ENCODE measurements around the gene AS3MT. TPM values are rescaled to one million over a fixed set of nuclear protein-coding genes. Genes with fewer than 3 reads are reported as not detected.

Gene AS3MT
- total RNA-seq, 2 donors from 2014 or later: 4.0 to 4.7 TPM

DNA sequence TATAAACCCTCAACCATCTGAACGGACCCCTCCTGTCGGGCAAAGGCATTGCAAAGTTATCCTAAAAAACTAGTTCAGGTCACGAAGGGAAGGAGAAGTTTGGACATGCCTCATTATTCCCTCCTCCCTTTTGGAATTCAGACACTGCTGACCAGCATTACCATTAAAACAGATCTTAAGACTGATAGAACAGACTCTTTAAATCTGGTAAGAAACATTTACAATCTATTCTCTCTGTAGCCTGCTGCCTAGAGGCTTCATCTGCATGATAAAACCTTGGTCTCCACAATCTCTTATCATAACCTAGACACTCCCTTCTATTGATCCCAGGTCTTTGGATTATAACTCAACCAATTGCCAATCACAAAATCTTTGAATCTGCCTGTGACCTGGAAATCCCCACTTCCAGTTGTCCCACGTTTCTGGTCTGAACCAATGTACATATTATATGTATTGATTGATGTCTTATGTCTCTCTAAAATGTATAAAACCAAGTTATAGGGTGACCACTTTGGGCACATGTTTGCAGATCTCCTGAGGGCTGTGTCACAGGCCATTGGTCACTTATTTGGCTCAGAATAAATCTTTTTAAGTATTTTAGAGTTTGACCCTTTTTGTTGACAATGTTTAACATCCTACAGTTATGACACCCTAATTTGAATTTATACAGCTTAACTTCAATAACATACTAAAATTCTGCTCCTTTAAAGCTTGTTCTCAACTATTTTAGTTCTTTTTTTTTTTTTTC, 25.4 kb downstream of the AS3MT start:
- no peaks in the 10 kb centered on the region for H3K27me3 ChIP-seq
- no peak overlapping the region for H3K4me3 ChIP-seq
- intact Hi-C loops (cut with DNase I): loop anchor here (5.0 kb wide), 1 partner anchor 62 kb away; no protein-coding TSS in a partner anchor
- no peak for ATAC-seq
- DNase-seq: no peak
- no peak overlapping the region for H3K27ac ChIP-seq
- no peaks in the 10 kb centered on the region for H3K4me1 ChIP-seq
- no peak for TF ChIP-seq CTCF (IDR thresholded peaks at IDR 0.05)
- TF ChIP-seq POLR2A (IDR thresholded peaks at IDR 0.05): no peak
- no peaks in the 10 kb centered on the region for H3K36me3 ChIP-seq (replicated peaks in 1 of 2; ENCODE audit: insufficient read depth in 1 of 2, low read depth in 2 of 2)
- 82 to 83% methylated on average over 4 of the region's 4 CpGs for WGBS, 2 donors
- no peaks in the 10 kb centered on the region for H3K9me3 ChIP-seq

DNA sequence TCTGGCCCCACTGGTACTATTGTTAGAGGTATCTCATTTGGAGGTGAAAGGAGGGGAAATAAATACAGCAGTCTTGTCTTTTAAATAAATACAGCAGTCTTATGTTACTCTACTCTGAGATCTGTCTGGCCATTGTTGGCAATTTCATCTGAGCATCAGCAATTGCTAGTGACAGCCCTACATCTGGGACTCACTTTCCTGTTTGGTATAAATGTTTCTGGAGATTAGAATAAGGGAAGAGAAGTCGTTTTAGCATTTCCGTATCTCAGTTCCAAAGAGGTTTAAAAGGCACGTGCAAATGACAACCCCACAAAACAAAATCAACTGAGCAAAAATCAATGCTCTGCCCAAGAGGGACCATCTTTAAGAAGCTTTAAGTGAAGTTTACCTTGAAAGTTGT, 30.7 kb downstream of the AS3MT start:
- no peak for ATAC-seq
- DNase-seq: no peak
- H3K27ac ChIP-seq: no peak overlapping the region

GRCh38 chr10:102904346-102904745, 35.1 kb downstream of the AS3MT start:
- Histone ChIP-seq H3K4me3 (no peak overlapping the region), H3K27ac (no peak overlapping the region), H3K27me3 (no peaks in the 10 kb centered on the region), H3K4me1 (no peaks in the 10 kb centered on the region), H3K9me3 (no peaks in the 10 kb centered on the region), H3K36me3 (replicated peaks in 1 of 2; ENCODE audit: insufficient read depth in 1 of 2, low read depth in 2 of 2) (no peaks in the 10 kb centered on the region)
- DNase-seq: no peak
- no peak for TF ChIP-seq CTCF (IDR thresholded peaks at IDR 0.05)
- TF ChIP-seq POLR2A (IDR thresholded peaks at IDR 0.05): no peak
- intact Hi-C loops (cut with DNase I): loop anchor here (10.0 kb wide), 1 partner anchor 180 kb away; no protein-coding TSS in a partner anchor
- ATAC-seq: no peak

More for the DNA sequence above, 30.7 kb downstream of the AS3MT start:
- no peak for TF ChIP-seq POLR2A (IDR thresholded peaks at IDR 0.05)
- intact Hi-C loops (cut with DNase I): loop anchor here (10.0 kb wide), 1 partner anchor 175 kb away; no protein-coding TSS in a partner anchor
- no peaks in the 10 kb centered on the region for H3K36me3 ChIP-seq (replicated peaks in 1 of 2; ENCODE audit: insufficient read depth in 1 of 2, low read depth in 2 of 2)
- no peak overlapping the region for H3K4me3 ChIP-seq
- H3K27me3 ChIP-seq: no peaks in the 10 kb centered on the region
- H3K9me3 ChIP-seq: no peaks in the 10 kb centered on the region
- 55 to 70% methylated on average over 3 of the region's 3 CpGs for WGBS, 2 donors
- no peaks in the 10 kb centered on the region for H3K4me1 ChIP-seq

DNA sequence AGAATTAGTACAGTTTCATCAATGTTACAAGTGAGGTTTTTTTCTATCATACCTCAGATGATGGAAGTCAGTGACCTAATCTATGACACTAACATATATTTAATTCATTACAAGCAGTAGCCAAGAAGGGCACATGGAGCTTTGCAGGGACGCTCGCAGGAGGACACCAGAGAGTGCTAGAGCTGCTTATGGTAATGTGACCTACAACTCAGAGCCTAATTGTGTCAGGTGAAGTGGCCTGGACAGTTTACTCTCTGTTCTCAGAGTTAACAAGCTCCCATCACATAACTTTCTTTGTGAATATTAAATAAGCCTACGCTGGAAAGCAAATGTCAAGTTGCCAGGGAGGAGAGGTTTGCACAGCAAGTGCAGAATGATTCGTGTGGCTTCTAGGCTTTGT, 37.2 kb downstream of the AS3MT start:
- no peak for ATAC-seq
- Histone ChIP-seq H3K9me3 (no peaks in the 10 kb centered on the region), H3K4me3 (no peak overlapping the region), H3K4me1 (no peaks in the 10 kb centered on the region), H3K36me3 (replicated peaks in 1 of 2; ENCODE audit: insufficient read depth in 1 of 2, low read depth in 2 of 2) (no peaks in the 10 kb centered on the region), H3K27me3 (no peaks in the 10 kb centered on the region), H3K27ac (no peak overlapping the region)
- TF ChIP-seq POLR2A (IDR thresholded peaks at IDR 0.05): no peak
- TF ChIP-seq CTCF (IDR thresholded peaks at IDR 0.05): no peak
- no peak for DNase-seq
- intact Hi-C loops (cut with DNase I): loop anchor here (10.0 kb wide), 1 partner anchor 182 kb away; no protein-coding TSS in a partner anchor
- WGBS, 2 donors: 74 to 89% methylated on average over 4 of the region's 4 CpGs

GRCh38 chr10:102914781-102915180, 45.5 kb downstream of the AS3MT start:
- DNase-seq: no peak
- Histone ChIP-seq H3K27ac (no peak overlapping the region), H3K9me3 (no peaks in the 10 kb centered on the region), H3K4me3 (no peak overlapping the region), H3K36me3 (replicated peaks in 1 of 2; ENCODE audit: insufficient read depth in 1 of 2, low read depth in 2 of 2) (no peaks in the 10 kb centered on the region), H3K27me3 (no peaks in the 10 kb centered on the region), H3K4me1 (peaks cover 22% of the 10 kb centered on the region)
- TF ChIP-seq POLR2A (IDR thresholded peaks at IDR 0.05) (no peak), CTCF (IDR thresholded peaks at IDR 0.05) (no peak)
- ATAC-seq: no peak
- 63 to 64% methylated on average over 1 of the region's 1 CpG for WGBS, 2 donors
- intact Hi-C loops (cut with DNase I): loop anchor here (5.0 kb wide), 2 partner anchors 153 to 328 kb away; no protein-coding TSS in a partner anchor
